Heart right ventricle (tissue), 16 donors: Measurements from ENCODE around the gene TDRD3. TPM values are rescaled to one million over a fixed set of nuclear protein-coding genes. Genes with fewer than 3 reads are reported as not detected.

Experiments used
- ATAC-seq, 8 donors: fragments of 200-7000 bp; cut with Tn5 transposase; one replicate each; pipeline ENCODE4 v1.9.1; 2020; ENCODE audit warnings: mild to moderate bottlenecking in 8 of 8, moderate library complexity in 8 of 8, moderate number of reproducible peaks in 1 of 8
- DNase-seq, 2 donors: peaks; one replicate each; pipeline ENCODE4 v3.0.0-alpha.2; 2020
- H3K27ac ChIP-seq, 10 donors: fragments of 200-600 bp; sonication (generic) in 2 of 10; one replicate each; pipeline versions ENCODE4 v1.5.0 to v1.8.0; 2020 to 2022; ENCODE audit warnings: mild to moderate bottlenecking in 3 of 10
- H3K27me3 ChIP-seq, 7 donors: fragments of 200-600 bp; one replicate each; pipeline ENCODE4 v1.8.0; 2021 to 2022; ENCODE audit warnings: mild to moderate bottlenecking in 2 of 7
- H3K36me3 ChIP-seq, 9 donors: fragments of 200-600 bp; sonication (generic) in 1 of 9; one replicate each; pipeline versions ENCODE4 v1.5.0 to v1.8.0; 2020 to 2022; ENCODE audit warnings: mild to moderate bottlenecking in 2 of 9
- H3K4me1 ChIP-seq, 9 donors: fragments of 200-600 bp; sonication (generic) in 1 of 9; one replicate each; pipeline versions ENCODE4 v1.5.0 to v1.8.0; 2020 to 2022; ENCODE audit warnings: mild to moderate bottlenecking in 4 of 9
- H3K4me3 ChIP-seq, 10 donors: fragments of 200-600 bp; sonication (generic) in 2 of 10; one replicate each; pipeline versions ENCODE4 v1.5.0 to v1.8.0; 2020 to 2022; ENCODE audit warnings: mild to moderate bottlenecking in 7 of 10, moderate library complexity in 2 of 10
- H3K9me3 ChIP-seq, 11 donors: fragments of 200-600 bp in 10 of 11; sonication (generic) in 2 of 11; one replicate each; pipeline versions ENCODE4 v1.5.0 to v1.8.0; 2013 to 2022; ENCODE audit warnings: mild to moderate bottlenecking in 2 of 11, control low read depth in 1 of 11, moderate library complexity in 1 of 11
- CTCF ChIP-seq, 9 donors: fragments of 200-600 bp; sonication (generic) in 2 of 9; IDR thresholded peaks; one replicate each; pipeline versions ENCODE4 v1.5.0 to v1.8.0; 2021 to 2022; ENCODE audit warnings: antibody characterized with exemption in 9 of 9, mild to moderate bottlenecking in 5 of 9, moderate library complexity in 1 of 9
- WGBS, 2 donors: extraction: QIAGEN DNeasy Blood & Tissue Kit; methylation state at CpG; one replicate each; pipeline ENCODE4 v1.1.7; 2013; ENCODE audit warnings: inconsistent platforms in 1 of 2; 5-methylcytosine and 5-hydroxymethylcytosine counted together
- intact Hi-C, 10 donors: fragments of 100-400 bp; cut with DNase I; formaldehyde crosslinking; loops; one replicate each; pipeline versions ENCODE4 v1.11.1 to v1.14.2; 2022
- polyA plus RNA-seq, 2 donors: library from polyadenylated mRNA; stranded (reverse); fragments of 200-250 nt; gene quantifications; one replicate each; pipeline ENCODE4 v1.2.3, GENCODE V29; 2013
- total RNA-seq, 10 donors: library from RNA; stranded (reverse); fragmentation: NEBNext Ultra II Directional in 3 of 10; extraction: Animal tissue kit (Norgen Biotek cat#: 25700) in 3 of 10; gene quantifications; one replicate each; pipeline versions ENCODE4 v1.2.1 to v1.2.4, GENCODE V29; 2021 to 2023
- donor health status: Arrhythmogenic right ventricular cardiomyopathy.
- donor health status: ischemic (EF 13 %, LVEDD 7.1; RV severe dilation, severe dysfunction).
- donor health status: healthy with polysubstance abuse.
- donor health status: DM: no; HTN: yes; CAD: no.
- donor health status: DM: no; HTN: no; CAD: no.
- donor health status: ischemic (EF 25% LVEDD 6.9; RV normal size, moderate dysfunction).
- donor health status: ischemic (EF 25% LVEDD 5.7; RV mildly dilated, moderate dysfunction).
- donor health status: healthy.
- donor health status: DM: yes; HTN: yes; CAD: no.
- donor health status: Ischemic cardiomyopathy.
- donor health status: ischemic (EF 35%, LVEDD 5.7; RV mildly dilated, moderate dysfunction).
- donor health status: nonischemic (EF 11% LVEDD 7.7; RV severe dilation, severe dysfunction).
- donor health status: DM: yes; HTN: yes; CAD: no.
- donor health status: PGD.
- donor health status: ischemic (EF 29% LVEDD 5.4; RV normal size, mild dysfunction).
- donor health status: nonischemic (EF 23%, LVEDD 6.1; RV moderate dilation, normal function).

Gene TDRD3
- total and polyA plus RNA-seq, 12 donors: 9.8 to 60.7 (median 47.2) TPM

DNA sequence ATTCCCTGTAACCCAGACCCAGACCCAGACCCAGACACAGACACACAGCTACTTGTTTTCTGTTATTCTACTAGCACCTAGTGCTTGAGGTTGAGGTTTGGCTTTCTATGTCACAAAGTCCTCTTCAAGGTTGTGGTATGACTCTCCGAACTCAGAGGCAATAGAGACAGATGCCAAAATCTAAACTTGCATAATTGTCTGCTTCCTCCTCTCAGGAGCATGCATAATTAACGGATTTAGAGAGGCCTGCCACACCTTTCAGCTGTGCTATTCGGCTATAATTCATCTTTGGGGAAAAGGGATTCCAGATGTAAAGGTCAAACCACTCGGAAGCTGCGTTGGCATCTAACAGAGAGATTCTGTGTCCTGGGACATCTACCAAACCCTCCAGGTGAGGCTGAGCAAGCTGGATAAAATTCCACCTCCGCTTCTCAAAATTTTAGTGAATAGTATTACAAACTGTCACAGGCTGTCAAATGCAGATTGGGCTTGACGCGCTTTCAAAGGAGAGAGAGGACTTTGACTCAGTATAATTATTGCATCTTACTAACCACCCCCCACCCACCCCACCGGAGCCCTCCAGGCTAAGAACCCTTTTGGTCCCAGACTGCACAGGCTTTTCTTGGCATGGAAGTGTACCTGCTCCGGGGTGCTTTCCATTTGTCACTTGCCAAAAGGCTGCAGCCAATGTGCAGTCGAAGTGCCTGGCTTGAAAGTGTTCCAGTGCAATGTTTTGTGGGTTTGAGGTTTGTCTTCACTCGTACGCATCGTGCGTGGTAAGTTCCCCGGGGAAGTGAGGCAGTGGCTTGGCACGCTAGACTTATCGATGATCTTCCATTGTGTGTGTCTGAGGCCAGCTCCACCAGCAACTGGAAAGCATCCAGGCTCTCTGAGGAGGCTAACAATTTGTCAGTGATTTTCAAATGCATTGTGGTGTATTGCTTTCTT lies 194.1 kb downstream of the TDRD3 start:
- H3K27me3 ChIP-seq: no peaks in the 10 kb centered on the region
- 74 to 77% methylated on average over 18 of the region's 18 CpGs for WGBS, 2 donors
- TF ChIP-seq CTCF (IDR thresholded peaks at IDR 0.05): no peak

GRCh38 chr13:60603049-60603448 lies 206.0 kb downstream of the TDRD3 start:
- intact Hi-C loops: no loop called here
- no peaks in the 10 kb centered on the region for H3K4me1 ChIP-seq
- no peak for ATAC-seq
- H3K9me3 ChIP-seq: peaks cover 0 to 2% (median 0%) of the 10 kb centered on the region in 11 donors
- DNase-seq: no peak
- 76 to 88% methylated on average over 2 of the region's 2 CpGs for whole genome bisulfite sequencing, 2 donors
- no peak overlapping the region for H3K27ac ChIP-seq
- H3K27me3 ChIP-seq: no peaks in the 10 kb centered on the region
- no peak overlapping the region for H3K4me3 ChIP-seq
- no peaks in the 10 kb centered on the region for H3K36me3 ChIP-seq
- no peak for TF ChIP-seq CTCF (IDR thresholded peaks at IDR 0.05)

More for the DNA sequence above, 194.1 kb downstream of the TDRD3 start:
- no peak for DNase-seq
- Histone ChIP-seq H3K4me1 (no peaks in the 10 kb centered on the region), H3K27ac (no peak overlapping the region), H3K9me3 (peaks cover 0 to 12% (median 0%) of the 10 kb centered on the region in 11 donors), H3K4me3 (no peak overlapping the region), H3K36me3 (no peaks in the 10 kb centered on the region)
- no peak for ATAC-seq
- intact Hi-C loops: no loop called here

DNA sequence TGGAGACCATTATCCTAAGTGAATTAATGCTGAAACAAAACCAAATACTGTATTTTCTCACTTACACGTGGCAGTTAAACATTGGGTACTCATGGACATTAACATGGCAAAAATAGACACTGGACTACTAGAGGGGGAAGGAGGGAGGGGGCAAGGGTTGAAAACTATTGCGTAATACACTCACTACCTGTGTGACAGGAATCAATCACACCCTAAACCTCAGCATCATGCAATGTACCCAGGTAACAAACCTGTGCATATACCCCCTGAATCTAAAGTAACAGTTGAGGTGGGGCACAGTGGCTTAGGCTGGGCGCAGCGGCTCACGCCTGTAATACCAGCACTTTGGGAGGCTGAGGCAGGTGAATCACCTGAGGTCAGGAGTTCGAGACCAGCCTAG lies 207.0 kb downstream of the TDRD3 start:
- DNase-seq (no peak), ATAC-seq (no peak)
- intact Hi-C loops: no loop called here
- Histone ChIP-seq H3K27me3 (peaks cover 0 to 3% (median 0%) of the 10 kb centered on the region in 7 donors), H3K4me3 (no peak overlapping the region), H3K27ac (no peak overlapping the region), H3K9me3 (peaks cover 0 to 2% (median 0%) of the 10 kb centered on the region in 11 donors), H3K4me1 (no peaks in the 10 kb centered on the region), H3K36me3 (no peaks in the 10 kb centered on the region)
- no peak for TF ChIP-seq CTCF (IDR thresholded peaks at IDR 0.05)
- 88 to 90% methylated on average over 6 of the region's 6 CpGs for WGBS, 2 donors

GRCh38 chr13:60608954-60609353 lies 211.9 kb downstream of the TDRD3 start:
- Histone ChIP-seq H3K27ac (no peak overlapping the region), H3K4me3 (no peak overlapping the region), H3K4me1 (no peaks in the 10 kb centered on the region), H3K36me3 (no peaks in the 10 kb centered on the region), H3K27me3 (peaks cover 0 to 3% (median 0%) of the 10 kb centered on the region in 7 donors), H3K9me3 (no peaks in the 10 kb centered on the region)
- WGBS, 2 donors: 79 to 83% methylated on average over 4 of the region's 4 CpGs
- no peak for TF ChIP-seq CTCF (IDR thresholded peaks at IDR 0.05)
- DNase-seq: no peak
- ATAC-seq: no peak
- intact Hi-C loops: no loop called here
